ENCODE results near the gene LAMB1. TPM values are rescaled to one million over a fixed set of nuclear protein-coding genes. Genes with fewer than 3 reads are reported as not detected.

LAMB1 gene
- total and polyA plus RNA-seq, 2 of the 13 experiments (the other 11 are each of a cell fraction or from before 2014, with no cell fraction given): 109 to 124 TPM

GRCh38 chr7:107882766-107883165 is 120.2 kb downstream of the LAMB1 start:
- no peak overlapping the region for H3K9ac ChIP-seq (ENCODE audit: insufficient read depth, low read depth, low read length)
- no peak overlapping the region for H2AFZ ChIP-seq (ENCODE audit: low read length)
- TF ChIP-seq PHF8 (CRISPR knock-in tag; IDR thresholded peaks at IDR 0.05) (no peak), ZNF589 (CRISPR knock-in tag; conservative IDR thresholded peaks at IDR 0.05) (no peak), JUND (CRISPR knock-in tag; IDR thresholded peaks at IDR 0.05) (no peak), SNAPC5 (CRISPR knock-in tag; IDR thresholded peaks at IDR 0.05; ENCODE audit: borderline replicate concordance) (no peak), LCORL (IDR thresholded peaks at IDR 0.05) (no peak), LCORL (CRISPR knock-in tag; IDR thresholded peaks at IDR 0.05) (no peak), SYNCRIP (IDR thresholded peaks at IDR 0.05; ENCODE audit: insufficient read depth, low read depth, low read length) (no peak), ARID2 (CRISPR knock-in tag; IDR thresholded peaks at IDR 0.05; ENCODE audit: borderline replicate concordance) (no peak), SNAI1 (CRISPR knock-in tag; IDR thresholded peaks at IDR 0.05; ENCODE audit: borderline replicate concordance) (no peak)
- 16% methylated on average over 2 of the region's 2 CpGs for WGBS (ENCODE audit: low lambda C conversion rate)
- BruUV-seq (replicated peaks): no TSS peak
- ChIA-PET CTCF (ENCODE audit: low intra/inter-chr PET ratio, low total read pairs) (no interaction called here), POLR2A (no interaction called here)
- ATAC-seq (no peak), FAIRE-seq (no peak), DNase-seq (ENCODE audit: low spot score) (no peak)
- H3K4me3 ChIP-seq (replicated peaks in 1 of 3; ENCODE audit: insufficient read depth in 1 of 3, low read depth in 2 of 3, low read length in 3 of 3): no peak overlapping the region
- H4K20me1 ChIP-seq (ENCODE audit: insufficient read depth, low read length): no peaks in the 10 kb centered on the region
- intact Hi-C loops (cut with micrococcal nuclease; ENCODE audit: unreplicated experiment): no loop called here
- H3K4me2 ChIP-seq (ENCODE audit: low read depth, low read length): no peak overlapping the region
- H3K27ac ChIP-seq (ENCODE audit: extremely low read length, insufficient read depth, low read length): no peak overlapping the region
- no peaks in the 10 kb centered on the region for H3K4me1 ChIP-seq (ENCODE audit: insufficient read depth, low read length)
- no peaks in the 10 kb centered on the region for H3K36me3 ChIP-seq (replicated peaks in 1 of 2; ENCODE audit: control insufficient read depth in 1 of 2, insufficient read depth in 2 of 2, low read length in 2 of 2)
- no peaks in the 10 kb centered on the region for H3K79me2 ChIP-seq (ENCODE audit: insufficient read depth, low read length)
- in situ Hi-C loops (cut with HindIII; ENCODE audit: extremely low pct_ligation_motif_present, low pct_unique_long_range_greater_than_20kb): loop anchor here (25.0 kb wide), 1 partner anchor 670 kb away; no protein-coding TSS in a partner anchor
- H3K9me3 ChIP-seq (ENCODE audit: low read length): no peaks in the 10 kb centered on the region
- H3K27me3 ChIP-seq (ENCODE audit: control insufficient read depth in 1 of 2, insufficient read depth in 2 of 2, low read length in 2 of 2): peaks cover 0 to 8% of the 10 kb centered on the region in 2 experiments; a peak in 2 of 5 replicates

Data from HepG2 (cell line).